HG03575 (cell line): ENCODE data around the gene SWAP70.
"Not testable (repeated sequence)": the region's sequence is repeated elsewhere in the genome, so short reads cannot be mapped to it uniquely, and the experiment has no call there.

ENCODE experiments used
- ATAC-seq: cut with Tn5 transposase; IDR thresholded peaks from one replicate; pipeline ENCODE4 v1.9.1; 2021; ENCODE audit not compliant: unreplicated experiment, insufficient number of reproducible peaks, low FRiP score; ENCODE audit errors: extremely low read depth

SWAP70 gene

DNA sequence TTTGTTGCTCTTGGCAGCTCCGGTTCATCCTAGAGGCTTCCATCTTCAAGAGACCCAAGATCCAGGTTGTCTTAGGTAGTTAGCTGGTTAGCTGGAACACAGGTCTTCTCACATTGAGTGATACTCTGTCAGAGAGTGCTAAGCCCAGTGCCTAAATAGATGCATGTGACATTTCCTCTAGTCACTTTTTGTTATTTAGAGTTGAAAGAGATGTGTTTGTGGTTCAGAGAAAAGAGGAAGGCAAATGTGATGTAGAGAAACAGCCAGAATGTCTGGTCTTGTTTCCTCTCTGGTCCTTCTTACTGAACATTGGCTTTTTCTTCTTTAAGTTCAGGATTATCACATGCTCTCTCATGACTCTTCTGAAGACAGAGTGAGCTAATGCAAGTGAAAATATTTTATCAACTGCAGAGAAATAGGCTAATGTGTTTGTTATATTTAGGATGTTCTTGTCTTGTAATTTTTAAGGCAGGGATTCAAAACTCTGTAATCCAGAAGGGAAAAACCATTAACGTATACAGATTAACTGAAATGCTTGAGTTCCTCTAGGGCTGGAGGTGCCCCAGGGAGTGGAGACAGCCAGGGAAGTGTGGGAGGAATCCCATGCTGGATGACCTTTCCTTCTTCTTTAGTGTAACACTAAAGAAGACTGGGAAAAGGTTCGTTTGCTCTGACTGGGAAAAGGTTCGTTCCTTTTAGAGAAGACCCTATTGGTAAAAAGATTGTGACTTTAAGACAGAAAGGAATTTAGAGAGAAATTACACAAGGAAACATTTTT is 75.4 kb downstream of the SWAP70 start:
- ATAC-seq: no peak

DNA sequence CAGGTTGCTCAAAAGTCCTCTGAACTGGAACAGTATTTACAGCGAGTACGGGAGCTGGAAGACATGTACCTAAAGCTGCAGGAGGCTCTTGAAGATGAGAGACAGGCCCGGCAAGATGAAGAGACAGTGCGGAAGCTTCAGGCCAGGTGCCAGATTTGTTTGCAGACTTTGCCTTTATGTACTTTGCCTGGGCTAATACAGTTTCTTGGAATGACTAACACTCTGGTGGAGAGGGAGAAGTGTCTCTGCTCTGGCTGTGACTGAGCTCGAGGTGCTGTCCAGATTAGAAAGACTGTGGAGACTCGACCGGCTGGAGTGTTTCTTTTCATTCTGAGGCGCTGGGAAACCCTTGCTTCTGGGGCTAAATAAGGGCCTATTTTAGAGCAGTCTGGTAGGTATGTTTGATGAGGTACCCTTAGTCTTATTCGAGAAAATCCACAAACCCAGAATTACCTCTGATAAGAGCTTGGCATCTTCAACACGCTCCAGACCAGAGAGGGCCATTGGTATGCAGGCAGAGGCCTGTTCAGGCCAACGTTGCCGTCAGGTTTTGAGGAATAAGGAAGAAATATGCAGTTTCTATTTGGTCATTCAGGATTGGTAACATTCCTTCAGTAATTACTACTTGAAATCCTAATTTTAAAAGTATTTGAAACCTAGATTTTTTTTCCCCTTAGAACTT is 76.5 kb downstream of the SWAP70 start:
- no peak for ATAC-seq

DNA sequence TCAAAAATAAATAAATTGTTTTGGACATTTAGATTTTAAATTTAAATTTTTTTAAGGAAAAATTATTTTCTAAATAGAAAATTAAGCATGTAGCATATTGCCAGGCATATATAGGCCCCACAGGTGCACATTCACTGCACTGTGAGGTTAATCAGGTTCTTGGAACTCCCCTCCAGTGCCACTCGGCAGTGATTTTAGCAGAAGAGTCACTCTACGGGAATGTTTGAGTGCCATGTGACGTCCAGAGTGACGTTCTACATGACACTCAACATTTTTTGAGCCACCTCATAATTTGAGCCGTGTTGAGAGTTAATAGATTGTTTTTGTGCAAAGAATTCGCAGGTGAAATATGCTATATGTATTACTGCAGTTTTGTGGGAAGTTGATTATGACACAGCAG is 77.4 kb downstream of the SWAP70 start:
- no peak for ATAC-seq

DNA sequence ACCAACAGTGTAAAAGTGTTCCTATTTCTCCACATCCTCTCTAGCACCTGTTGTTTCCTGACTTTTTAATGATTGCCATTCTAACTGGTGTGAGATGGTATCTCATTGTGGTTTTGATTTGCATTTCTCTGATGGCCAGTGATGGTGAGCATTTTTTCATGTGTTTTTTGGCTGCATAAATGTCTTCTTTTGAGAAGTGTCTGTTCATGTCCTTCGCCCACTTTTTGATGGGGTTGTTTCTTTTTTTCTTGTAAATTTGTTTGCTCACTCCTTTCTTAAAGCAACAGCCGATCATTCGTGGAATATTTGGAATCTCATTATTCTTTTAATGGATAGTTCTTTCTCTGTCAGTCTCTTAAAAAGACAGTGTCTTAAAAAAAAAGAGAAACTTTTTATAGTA is 79.6 kb downstream of the SWAP70 start:
- not testable (repeated sequence) for ATAC-seq

DNA sequence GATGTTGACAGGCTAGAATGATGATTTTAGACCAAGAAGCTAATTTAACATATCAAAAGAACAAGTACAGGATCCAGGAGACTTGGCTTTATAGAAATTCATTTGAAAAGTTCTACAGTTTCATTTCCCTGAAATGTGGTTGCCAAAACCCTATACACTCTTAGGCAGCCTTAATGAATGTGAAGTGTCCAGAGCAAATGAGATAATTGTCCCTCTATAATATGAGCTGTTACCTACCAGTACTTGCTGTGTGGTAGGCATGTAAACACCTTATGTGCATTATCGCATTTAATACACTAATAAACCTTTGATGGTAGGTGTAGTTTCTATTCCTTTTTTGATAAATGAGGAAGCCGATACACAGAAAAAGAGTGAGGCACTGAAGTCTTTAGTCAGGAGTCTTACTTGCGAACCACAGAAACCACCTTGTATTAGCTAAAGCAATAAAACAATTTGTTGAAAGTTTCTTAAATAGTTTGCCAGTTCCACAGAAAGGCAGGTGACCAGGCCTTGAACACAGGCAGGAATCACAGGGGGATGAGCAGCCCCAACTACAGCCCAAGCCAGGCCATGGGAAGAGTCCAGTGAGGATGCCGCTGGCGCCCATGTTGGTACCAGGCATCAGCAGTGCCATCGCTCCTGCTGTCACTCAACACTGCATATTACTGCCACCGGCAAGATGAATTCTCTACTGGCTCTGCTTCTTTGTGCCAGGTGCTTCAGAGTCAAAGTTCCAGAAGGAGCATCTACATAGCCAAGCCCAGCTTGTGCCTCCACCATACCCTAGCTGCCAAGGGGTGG is 81.7 kb downstream of the SWAP70 start:
- ATAC-seq: no peak

DNA sequence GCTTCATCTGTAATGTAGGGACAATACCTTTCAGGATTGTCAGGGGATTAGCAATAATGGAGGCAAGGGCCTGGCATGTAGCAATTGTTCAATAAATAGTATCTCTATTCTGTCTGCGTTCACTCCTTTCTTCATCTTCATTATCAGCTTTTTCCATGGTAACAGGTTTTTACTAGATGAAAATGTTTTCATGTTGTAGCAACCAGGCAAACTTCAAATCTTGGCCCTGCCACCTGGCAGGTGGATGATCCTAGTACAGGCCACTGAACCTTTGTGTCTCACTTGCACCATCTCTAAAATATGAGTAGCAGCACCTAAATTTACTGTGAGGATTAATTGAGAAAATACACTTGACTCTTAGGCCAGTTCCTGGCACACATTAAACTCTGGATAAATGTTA is 83.4 kb downstream of the SWAP70 start:
- ATAC-seq: no peak

DNA sequence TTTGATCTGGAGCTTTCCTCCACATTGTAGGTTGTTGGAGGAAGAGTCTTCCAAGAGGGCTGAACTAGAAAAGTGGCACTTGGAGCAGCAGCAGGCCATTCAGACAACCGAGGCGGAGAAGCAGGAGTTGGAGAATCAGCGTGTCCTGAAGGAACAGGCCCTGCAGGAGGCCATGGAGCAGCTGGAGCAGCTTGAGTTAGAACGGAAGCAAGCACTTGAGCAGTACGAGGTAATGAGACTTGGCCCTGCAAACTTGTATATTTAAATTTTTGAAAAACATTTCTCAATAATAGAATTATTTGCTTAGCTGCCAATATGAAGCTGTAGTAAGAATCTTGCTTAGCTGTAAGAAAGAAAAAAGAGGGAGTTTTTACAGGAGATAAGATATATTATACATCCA is 84.0 kb downstream of the SWAP70 start:
- no peak for ATAC-seq

DNA sequence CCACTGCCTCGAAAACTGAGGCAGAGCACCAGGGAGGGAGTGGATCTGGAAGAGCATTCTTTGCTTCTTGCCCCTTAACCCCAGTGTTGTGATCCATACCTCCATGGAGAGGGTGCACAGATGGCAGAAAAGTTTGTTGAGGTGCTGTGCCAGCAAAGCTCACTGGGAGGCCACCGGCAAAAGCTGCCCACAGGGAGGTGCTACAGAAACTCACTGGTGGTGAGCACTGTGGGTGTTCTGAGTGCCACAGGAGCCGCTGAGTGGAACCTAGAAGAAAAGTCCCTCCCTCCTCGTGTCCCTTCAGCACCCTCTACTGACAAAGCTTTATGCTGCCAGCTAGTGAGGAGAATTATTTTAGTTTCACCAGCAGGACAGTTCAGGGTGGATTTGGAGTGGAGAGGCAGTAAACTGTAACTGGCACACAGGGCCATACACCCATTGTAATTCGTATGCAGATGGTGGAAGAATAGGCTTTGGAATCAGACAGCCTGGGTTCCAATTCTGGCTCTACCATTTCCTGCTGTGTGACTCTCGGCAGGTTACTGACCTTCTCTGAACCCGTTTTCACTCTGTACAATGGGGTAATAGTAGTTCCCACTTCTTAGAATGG is 84.6 kb downstream of the SWAP70 start:
- no peak for ATAC-seq

DNA sequence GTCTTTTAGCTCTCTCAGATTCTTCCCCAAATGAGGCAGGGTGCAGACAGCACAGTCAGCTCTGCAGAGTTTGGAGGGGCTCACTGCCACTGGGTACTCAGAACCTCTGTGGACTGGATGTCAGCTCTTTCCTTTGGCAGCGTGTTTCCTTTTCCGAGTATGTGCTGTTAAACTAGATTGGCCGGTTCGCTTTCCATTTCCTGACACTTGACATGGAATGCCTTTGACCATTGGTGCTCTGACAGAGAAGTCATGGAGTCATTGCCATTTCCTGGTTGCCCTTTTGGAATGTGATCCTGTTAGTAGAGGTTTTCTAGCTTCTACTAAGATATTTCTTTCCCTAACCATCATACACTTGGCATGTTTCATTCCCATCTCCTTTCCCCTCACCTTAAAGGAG is 86.7 kb downstream of the SWAP70 start:
- no peak for ATAC-seq

DNA sequence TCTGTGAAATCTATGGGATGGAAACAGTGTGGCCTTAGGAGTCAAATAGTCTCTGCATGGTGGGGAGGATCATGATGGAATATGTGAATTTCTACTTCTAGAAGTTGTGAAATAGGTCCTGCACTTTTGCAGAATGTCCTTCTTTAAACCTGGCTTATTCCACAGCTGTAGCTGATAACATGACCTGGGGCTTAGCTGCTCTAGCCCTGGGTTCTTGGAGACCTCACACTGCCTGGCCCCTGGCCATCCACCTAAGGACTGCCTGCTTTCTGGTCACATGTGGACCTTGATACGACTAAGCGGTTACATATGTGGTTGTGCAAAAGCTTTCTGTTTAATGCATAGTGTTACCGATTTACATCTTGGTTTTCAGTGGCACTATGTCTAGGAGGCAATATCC is 88.2 kb downstream of the SWAP70 start:
- no peak for ATAC-seq

DNA sequence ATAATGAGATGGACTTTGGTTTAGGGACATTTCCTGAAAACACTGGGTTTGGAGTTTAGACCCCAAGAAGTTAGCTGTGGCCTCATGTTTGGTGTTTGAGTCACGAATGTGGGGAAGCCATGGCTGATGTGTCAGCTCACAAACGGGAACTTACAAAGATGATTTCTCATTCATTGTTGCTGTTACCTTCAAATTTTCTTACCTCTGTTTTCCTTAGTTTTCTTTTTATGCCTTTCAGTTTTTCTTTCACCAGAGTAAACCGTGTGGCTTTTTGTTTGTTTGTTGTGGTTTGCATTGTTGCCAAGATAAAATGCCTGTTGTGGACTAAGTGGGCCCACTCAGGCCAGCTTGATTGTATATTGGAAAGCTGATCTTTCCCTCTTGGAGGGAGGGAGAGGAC is 89.1 kb downstream of the SWAP70 start:
- ATAC-seq: no peak

DNA sequence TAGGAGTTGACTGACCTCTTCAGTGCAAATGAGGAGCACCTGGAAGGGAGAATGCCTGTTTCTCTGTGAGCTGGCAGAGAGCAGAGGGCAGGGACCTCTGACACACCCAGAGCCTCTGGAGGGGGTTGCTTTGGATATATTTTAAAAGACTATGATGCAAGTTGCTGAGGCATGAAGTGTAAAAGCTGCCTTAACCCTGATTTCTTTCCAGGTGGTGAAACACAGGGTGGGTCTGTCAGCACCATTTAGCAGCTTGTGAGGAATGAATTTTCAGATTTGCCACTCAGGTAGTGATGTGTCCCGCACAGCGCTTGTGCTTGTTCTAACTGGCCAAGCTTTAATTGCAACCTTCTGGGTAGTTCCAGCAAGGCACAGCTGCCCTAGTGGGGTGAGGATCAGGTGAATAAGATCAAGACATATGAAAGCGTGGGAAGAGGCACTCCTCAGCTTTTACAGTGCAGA is 90.2 kb downstream of the SWAP70 start:
- ATAC-seq: no peak

DNA sequence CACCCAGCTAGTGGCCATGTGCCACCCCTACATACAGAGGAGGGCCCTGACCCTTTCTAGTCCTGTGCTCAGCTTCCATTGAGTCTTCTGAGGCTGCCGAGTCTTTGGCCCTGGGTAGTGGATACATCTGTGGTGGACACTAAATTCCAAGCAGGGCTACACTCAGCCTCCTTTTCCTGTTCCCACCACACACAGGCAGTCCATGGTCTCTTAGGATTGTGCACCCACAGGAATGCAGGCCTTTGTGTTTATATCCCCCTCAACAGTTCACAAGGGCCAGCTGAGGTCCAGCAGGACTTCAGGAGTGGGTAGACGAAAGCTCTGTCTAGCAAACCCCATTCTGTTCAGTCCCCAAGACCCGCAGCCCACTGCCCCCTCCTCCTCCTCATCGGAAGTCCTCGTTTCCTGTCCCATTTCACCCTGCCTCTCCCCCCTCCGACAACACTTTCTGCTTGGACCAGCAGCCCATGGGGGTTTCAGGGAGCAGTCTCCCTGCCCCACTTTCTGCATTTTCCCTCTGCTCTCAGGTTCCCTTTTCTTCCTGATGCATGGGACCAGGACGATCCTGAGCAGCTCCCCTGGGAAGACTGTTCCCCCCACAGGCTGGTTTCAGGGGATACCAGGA is 91.8 kb downstream of the SWAP70 start:
- ATAC-seq: no peak

DNA sequence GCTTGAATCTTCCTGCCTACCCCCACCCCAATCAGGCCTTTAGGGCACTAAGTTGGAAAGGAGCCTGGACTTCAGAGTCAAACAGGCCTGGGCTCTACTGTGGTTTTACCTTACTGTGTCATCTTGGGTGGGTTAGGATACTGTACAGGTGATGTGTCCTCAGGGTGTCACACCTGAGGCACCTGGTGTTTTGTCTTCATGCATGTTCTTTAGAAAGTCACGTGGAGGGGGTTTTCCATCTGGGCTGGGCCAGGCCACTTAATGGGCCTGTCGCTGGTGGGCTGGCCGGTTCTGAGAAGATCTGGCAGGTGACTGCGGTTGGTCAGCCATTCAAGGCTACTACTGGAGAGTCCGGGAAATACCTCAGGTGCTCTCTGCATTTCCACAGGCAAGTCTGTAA is 92.6 kb downstream of the SWAP70 start:
- no peak for ATAC-seq

DNA sequence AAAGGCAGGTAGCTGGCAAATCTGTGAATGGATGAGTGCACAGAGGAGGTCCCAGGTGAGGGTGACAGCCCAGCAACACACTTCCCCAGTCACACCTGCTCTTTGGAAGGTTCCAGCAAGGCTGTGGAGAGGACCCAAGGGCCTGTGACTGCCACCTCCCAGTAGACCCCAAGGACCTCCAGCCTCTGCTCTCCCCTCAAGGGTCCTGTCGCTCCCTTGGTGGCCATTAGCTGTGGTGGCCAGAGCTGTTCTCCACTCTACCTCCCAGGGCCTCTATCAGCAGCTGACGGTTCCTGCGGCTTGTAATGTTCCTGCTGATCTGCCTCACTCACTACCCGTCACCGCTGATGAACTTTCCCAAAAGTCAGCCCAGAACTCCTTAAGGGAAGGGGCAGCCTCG is 93.0 kb downstream of the SWAP70 start:
- ATAC-seq: no peak

DNA sequence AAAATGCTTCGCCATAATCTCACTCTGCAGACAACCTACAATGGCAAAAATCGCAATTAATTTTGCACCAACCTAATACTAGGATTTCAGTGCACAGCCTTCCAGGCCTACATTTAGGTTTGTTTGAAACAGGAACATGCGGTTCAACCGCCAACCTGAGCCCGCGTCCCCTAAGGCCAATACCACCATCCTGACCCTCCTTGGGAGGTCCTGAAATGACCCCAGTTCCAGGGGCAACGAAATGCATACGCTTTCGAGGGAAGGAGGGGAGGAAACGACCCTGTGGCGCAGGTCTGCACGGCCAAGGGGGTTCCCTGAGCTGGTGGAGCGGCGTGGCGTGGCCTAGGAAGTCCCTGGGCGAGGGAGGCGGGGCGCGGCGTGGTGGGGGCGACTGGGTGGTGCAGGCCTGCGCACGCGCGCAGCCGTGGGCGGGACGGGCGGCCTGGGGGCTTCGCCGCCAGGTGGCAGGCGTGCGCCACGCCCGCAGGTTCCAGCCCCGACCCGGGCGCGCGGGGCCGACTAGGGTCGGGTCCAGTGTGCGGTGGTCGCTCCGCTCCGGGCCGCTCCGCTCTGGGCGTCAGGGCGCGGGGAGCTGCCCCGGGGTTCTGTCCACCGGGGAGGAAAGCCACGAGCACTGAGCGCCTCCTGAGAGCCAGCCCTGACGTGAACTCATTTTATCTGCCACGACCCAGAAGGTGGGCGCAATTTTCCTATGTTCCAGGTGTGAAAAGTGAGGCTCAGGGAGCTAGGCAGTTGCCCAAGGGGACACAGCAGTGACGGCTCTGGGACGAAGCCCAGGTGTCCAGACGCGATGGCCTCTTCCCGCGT is 94.1 kb downstream of the SWAP70 start:
- ATAC-seq: no peak

DNA sequence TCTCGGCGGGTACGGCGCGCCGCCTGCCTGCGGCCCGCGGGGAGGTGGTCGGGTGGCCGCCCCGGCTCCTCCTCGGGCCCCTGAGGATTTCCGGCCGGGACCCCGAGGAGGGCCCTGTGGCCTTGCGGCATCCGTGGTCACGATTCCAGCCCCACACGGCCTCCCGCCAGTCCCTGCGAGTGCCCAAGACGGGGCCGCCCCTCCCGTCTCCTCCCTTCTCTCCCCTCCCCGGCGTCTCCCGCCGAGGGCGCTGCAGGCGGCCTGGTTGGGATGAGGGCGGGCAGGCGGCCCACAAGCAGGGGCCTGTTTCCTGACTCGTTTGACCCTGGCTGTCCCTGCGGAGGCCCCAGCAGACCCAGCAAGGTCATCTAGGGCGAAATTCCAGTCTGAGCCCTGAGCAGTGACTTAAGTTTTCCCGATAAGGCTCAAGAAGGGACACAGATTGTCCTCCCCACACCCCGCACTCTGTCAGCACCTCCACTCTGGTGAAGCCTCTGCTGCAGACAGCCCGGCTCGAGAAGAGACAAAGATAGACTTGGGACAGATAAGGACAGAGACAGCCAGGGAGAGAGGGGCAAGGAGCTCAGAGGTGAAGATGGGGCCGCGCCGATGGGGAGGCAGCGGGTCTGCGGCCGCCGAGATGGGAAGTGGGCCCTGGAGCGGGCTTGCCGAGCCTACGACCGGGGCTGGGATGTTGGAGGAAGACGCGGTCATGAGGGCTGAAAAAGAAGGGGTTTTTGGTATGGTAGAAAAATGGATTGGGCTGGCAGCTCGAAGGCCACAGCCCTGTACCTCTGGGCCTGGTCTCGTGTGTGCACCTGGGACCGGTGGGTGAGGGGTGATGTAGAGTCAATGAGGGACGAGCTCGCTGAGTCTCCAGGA is 95.0 kb downstream of the SWAP70 start:
- peak; percentile 7 for ATAC-seq
